ENCODE data around the gene ARHGEF12.

ARHGEF12 gene

DNA sequence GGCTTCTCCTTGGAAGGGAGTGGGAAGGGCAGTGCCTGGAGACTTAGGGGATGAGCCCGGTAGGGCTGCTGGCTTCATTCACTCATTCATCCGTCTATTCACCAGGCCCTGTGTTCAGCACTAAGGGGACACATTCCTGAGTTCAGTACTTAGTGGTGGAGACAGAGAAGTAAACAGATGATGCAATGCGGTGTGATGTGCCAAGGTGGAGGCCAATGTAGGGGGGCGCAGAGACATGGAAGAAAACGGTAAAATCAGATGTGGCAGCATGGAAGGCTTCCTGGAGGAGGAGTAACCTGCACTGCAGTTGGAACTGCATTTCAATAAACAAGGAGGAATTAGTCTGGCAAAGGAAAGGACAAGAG is 196.6 kb downstream of the ARHGEF12 start:
- in situ Hi-C loops (cut with MboI; ENCODE audit: low sequenced_read_pairs), result no loop called here

DNA sequence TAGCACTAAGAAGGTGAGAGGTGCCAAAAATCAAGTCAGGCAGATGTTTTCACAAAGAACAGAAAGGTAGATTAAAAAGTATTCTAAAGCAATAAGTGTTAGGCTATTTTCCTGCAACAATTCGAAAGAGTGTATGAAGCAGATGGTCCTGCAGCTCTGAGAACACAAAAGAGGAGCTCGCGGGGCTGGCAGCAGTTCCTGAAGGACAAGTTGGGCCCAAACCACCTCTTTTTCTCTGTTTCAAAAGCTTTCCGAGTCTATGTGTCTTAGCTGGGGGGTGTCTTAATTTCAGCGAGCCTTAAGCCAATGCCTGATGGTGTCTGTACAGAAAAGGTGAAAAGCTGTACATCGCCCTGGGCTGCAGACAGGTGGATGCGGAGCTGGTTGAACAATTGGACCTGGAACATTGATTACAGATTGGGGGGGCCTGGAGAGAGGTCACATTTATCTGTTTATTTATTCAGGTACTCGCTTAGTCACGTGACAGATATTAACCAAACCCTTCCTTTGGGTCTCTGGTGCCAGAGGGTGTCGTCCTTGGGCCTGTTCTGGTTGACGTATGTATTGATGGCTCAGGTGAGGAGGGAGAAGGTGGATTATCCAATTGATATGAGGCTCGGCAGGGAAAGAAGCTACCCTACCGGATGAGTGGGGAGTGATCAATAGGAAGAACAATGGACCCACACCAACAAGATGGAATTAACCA is 200.0 kb downstream of the ARHGEF12 start:
- in situ Hi-C loops (cut with MboI; ENCODE audit: low sequenced_read_pairs), result no loop called here

DNA sequence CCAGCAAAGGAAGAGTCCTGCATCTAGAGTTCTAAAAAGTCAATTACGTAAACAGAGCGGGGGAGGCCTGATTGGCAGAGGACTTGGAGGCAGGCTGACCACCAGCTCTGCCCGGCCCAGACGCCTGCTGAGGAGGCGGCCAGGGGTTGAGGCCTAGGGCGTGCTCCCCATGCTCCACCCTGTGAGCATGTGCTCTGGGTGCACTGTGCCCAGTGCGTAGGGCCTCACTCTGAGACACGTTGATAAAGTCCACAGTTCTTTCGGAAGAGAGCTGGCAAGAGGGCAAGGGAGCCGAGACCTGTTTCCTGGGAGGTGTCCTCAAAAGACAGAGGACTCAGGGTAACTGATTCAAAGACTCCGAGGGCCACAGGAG is 200.6 kb downstream of the ARHGEF12 start:
- in situ Hi-C loops (cut with MboI; ENCODE audit: low sequenced_read_pairs), result no loop called here

DNA sequence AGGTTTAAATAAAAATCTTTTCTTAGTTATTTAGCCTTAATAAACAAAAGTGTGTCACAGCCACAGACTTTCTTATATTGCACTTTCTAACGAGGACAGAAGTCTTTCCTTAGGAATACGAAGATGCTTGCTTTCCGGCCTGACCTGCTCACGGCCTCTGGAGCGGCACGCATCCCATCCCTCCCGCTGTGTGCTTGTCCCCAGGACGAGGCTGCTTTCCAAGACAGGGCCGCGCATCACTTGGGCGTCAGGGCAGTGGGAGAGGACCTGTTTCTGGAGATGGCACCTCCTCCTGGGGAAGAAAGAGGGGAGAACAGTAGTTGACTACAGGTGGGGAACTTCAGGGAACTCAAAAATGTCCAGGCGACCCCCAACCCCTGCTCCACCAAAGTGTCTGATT is 201.8 kb downstream of the ARHGEF12 start:
- in situ Hi-C loops (cut with MboI; ENCODE audit: low sequenced_read_pairs), result no loop called here

DNA sequence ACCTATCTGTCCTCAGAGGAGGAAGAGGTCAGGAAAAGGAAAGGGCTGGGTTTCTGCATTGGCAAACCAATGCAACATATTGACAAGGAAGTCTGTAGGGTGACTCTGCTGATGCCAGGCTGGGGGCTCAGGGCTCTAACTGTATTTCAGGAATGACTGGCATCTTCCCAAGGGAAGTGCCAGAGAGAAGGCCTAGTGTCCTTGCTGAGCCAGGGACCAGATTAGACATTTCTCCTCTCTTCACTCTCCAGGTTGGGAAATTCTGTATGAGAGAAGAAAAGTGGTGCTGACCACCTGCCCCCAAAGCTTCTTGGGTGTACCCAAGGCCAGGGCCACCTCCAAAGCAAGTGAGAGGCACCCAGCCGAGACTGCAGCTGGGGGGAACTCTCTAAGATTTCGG is 202.5 kb downstream of the ARHGEF12 start:
- in situ Hi-C loops (cut with MboI; ENCODE audit: low sequenced_read_pairs), result no loop called here

All from HL-60/S4 treated with retinoic acid at 250 ng/mL for 4 days and 3 days (cell line).